HG03520 (cell line): Measurements from ENCODE around the gene CYP39A1.

Experiments
- ATAC-seq: cut with Tn5 transposase; IDR thresholded peaks from one replicate; pipeline ENCODE4 v1.9.1; 2021; ENCODE audit warnings: mild to moderate bottlenecking, moderate library complexity; ENCODE audit not compliant: unreplicated experiment

CYP39A1 gene

GRCh38 chr6:46517202-46517601 lies 135.4 kb downstream of the CYP39A1 start:
- ATAC-seq = no peak

DNA sequence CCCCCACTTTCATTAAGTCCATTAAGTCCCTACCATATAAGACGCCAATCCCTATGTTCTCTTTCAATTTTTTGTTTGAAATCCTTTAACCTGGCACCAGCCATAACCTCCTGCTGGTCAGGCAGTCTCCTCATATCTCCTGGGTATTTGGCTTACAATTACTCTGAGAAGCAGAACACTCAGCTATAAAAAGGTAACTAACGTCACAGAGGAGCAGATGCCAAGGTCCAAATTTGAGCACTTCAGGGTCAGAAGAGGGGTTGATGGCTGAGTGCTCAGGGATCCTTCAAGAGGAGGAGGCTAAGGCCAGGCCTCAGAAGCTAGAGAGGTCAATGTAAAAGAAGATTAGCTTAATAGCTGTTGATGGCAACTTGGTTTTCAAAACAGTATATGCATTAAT lies 139.1 kb downstream of the CYP39A1 start:
- no peak for ATAC-seq

DNA sequence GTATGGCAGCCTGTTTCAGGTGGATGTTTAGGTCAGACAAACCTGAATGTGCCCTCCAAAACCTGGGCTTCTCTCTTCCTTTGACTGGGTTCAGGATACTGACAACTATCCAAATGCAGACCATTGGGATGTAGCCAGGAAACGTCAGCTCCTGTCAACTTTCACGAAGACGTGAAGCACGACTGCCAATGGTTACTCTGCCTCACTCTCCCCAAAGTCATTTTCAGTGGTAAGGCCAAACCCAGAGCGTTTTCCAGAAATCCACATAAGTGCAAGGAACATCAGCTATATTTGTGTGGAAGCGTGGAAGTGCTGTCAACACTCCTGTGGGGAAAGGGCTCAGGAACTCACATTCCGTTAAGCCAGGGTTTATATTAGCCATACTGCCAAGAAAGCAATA lies 141.3 kb downstream of the CYP39A1 start:
- no peak for ATAC-seq

DNA sequence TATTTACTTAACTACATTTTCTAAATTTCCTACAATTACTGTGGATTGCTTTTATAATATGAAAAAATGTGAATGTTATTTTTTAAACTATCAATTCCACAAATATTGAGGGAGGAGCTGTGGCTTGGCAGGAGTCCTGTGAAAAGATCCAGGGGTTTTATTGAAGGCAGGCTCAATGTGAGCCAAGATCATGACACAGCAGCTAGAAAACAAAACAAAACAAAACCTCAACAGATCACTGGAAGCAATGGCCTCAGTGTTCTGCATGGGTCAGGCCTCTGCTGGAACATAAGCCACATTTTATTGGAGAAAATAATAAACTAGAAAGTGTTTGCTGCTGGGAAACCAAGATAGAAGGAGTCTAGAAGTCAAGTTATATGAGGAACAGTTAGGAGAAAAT lies 142.0 kb downstream of the CYP39A1 start:
- no peak for ATAC-seq

GRCh38 chr6:46509981-46510510 lies 142.6 kb downstream of the CYP39A1 start:
- no peak for ATAC-seq

- no peak for ATAC-seq
Observed at GRCh38 chr6:46509063-46509462, 143.6 kb downstream of the CYP39A1 start.

DNA sequence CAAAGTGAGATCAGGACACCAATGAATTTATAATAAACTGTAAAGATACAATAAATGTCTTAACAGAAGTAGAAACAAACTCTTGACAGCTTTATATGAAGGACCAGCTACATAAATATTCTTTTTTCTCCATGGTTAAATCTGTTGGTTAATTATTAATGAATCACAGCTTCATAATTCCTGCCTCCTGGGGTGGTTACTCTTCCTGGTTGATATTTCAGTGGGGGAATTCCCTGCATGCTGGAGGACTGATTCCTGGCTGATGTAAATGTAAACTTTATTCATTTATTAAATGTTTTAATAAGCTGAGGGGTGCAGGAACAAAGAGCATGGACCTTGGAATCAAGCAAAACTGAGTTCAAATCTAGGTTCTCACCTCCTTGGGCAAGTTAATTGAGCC lies 145.2 kb downstream of the CYP39A1 start:
- ATAC-seq = no peak

GRCh38 chr6:46505693-46506512 lies 146.7 kb downstream of the CYP39A1 start:
- no peak for ATAC-seq

DNA sequence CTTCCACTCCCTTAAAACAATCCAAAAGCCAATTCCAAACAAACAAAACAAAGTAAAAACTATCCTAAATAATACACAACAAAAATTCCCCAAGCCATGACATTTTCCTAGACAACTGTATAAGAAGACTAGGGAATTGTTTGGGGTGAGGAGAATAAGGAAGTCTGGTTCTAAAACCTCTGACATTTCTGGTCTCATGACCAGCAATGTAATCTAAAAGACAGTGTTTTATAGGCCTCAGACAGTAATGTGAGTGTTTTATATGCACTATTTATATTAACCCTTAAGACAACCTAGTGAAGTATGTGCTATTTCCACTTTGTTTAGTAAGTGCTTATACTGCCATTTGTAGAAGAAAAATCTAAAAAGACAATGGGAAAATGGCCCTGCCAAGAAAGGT lies 148.4 kb downstream of the CYP39A1 start:
- ATAC-seq = no peak

GRCh38 chr6:46502486-46503119 lies 150.0 kb downstream of the CYP39A1 start:
- no peak for ATAC-seq

GRCh38 chr6:46501136-46502089 lies 151.2 kb downstream of the CYP39A1 start:
- ATAC-seq = no peak

DNA sequence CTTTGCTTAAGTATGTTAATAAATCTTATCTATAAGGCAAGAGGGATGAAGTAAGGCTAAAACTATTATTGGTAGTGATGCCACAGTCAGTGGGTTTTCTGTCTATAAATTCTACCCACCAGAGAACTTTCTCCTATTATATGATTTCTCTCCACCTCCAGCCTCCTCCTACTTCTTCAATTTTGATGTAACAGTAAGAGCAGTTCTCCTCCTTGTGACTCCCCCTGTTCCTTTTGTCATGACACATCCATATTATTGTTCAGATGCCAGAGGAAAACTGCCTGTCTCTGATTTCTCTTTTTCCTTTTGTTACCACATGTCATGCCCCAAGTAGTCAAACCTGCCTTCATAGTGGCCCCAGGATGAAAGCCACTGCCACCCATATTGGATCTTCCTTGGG lies 152.2 kb downstream of the CYP39A1 start:
- no peak for ATAC-seq
